ENCODE results near the gene LAG3. TPM values are rescaled to one million over a fixed set of nuclear protein-coding genes. Genes with fewer than 3 reads are reported as not detected.
A peak's percentile ranks its signal among the peaks of the same experiment; 100 is the strongest.

Gene LAG3
- total RNA-seq, 4 donors from 2014 or later = 0.13 TPM; not detected in 3

DNA sequence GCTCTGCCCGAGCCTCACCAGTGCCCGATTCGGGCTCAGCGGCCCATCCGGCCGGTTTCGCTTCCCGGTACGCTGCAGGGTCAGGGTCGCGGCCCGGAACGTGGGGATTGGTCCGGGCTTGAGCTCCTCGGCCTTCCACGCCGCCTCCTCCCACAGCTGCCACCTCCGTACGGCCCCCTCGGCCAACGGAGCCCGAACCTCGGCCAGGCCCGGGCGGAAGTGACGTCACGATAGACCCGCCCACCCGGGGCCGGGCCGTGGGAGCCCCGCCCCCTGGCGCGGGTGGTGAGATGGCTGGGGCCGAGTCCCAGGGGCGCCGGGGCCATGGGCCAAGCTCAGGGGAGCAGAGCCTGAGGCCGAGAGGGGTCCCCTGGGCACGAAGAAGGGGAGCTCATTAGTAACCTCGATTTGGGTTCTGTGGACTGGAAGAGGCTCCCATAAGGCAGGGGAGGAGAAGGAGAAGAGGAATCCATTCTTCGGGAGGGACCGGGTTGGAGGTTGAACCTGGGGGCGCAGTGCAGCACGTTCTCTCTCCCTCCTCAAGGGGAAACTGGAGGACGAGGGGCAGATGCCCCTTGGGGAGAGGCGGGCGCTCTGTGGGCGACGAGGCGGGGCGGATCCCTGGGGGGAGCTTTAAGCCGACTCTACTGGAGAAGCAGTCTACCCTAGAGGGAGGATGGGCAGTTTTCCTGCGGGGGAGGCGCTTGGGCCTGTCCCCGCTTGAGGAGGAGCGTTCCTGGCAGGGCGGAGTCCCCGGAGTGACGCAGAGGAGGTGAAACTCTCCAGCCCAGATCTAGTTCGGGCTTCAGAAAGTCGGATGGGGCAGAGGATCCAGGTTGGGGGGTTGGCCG is 19.2 kb upstream of the LAG3 start, which contains the start of gene MLF2:
MLF2 (minus strand) TSS at position 221 of the 851 bp plus-strand sequence. CDS start 807 bp downstream, outside the sequence.
- Histone ChIP-seq H3K4me1 (peaks cover 4 to 16% of the 10 kb centered on the region in 2 donors), H3K27me3 (no peaks in the 10 kb centered on the region), H3K27ac (peak within 1 kb of the TSS; percentile 98 to 99 (median 99)), H3K36me3 (peaks cover 29 to 31% of the 10 kb centered on the region in 2 donors), H3K9me3 (no peaks in the 10 kb centered on the region), H3K4me3 (replicated peaks in 1 of 3) (peak within 1 kb of the TSS; percentile 63 to 96 (median 86))
- intact Hi-C loops (cut with DNase I) = no loop called here
- TF ChIP-seq, protein P1, sequence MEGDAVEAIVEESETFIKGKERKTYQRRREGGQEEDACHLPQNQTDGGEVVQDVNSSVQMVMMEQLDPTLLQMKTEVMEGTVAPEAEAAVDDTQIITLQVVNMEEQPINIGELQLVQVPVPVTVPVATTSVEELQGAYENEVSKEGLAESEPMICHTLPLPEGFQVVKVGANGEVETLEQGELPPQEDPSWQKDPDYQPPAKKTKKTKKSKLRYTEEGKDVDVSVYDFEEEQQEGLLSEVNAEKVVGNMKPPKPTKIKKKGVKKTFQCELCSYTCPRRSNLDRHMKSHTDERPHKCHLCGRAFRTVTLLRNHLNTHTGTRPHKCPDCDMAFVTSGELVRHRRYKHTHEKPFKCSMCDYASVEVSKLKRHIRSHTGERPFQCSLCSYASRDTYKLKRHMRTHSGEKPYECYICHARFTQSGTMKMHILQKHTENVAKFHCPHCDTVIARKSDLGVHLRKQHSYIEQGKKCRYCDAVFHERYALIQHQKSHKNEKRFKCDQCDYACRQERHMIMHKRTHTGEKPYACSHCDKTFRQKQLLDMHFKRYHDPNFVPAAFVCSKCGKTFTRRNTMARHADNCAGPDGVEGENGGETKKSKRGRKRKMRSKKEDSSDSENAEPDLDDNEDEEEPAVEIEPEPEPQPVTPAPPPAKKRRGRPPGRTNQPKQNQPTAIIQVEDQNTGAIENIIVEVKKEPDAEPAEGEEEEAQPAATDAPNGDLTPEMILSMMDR (IDR thresholded peaks at IDR 0.05) = no peak
- TF ChIP-seq POLR2A (IDR thresholded peaks at IDR 0.05) = peak; percentile 91 to 99
- DNase-seq = peak; percentile 98 to 99
- WGBS, 2 donors = 0 to 1% methylated on average over 29 to 31 of the region's 62 CpGs

DNA sequence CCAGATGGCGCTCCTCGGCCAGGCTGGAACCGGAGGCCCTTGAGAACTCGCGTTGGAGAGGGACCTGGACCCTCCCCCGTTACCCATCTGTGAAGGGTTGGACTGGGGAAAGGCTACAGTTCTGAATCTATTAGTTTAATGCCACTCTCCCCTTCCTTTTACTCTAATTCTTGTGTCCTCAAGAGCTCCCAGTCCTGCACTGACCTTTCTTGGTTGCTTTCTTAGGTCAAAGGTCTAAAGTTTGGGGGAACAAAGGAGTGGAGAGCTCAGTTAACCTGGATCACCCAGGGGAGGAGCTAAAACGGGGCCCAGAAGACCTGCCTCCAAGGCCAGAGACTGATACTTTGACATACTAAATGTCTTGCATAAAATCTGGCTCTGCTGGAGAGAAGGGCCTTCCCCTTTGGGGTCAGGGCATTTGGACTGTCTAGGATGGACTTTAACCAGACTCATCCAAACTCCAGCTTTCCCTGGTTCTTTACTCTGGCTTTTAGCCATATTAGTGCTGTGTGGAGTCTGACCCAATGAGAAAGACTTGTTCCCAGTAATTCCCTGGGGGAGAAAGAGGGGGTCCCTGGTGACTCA is 18.5 kb upstream of the LAG3 start:
- peaks cover 4 to 16% of the 10 kb centered on the region in 2 donors for H3K4me1 ChIP-seq
- H3K27me3 ChIP-seq = no peaks in the 10 kb centered on the region
- peak overlapping the region; percentile 61 to 99 (median 98) for H3K27ac ChIP-seq
- 0% methylated on average over 6 to 7 of the region's 7 CpGs for WGBS, 2 donors
- no peak for DNase-seq
- H3K4me3 ChIP-seq (replicated peaks in 1 of 3) = no peak overlapping the region
- TF ChIP-seq, protein P1 (IDR thresholded peaks at IDR 0.05) = peak; percentile 83 to 99 (median 96)
- TF ChIP-seq POLR2A (IDR thresholded peaks at IDR 0.05) = no peak
- intact Hi-C loops (cut with DNase I) = loop anchor here (2.0 kb wide), 1 partner anchor 25 kb away; no protein-coding TSS in a partner anchor
- peaks cover 22 to 24% of the 10 kb centered on the region in 2 donors for H3K36me3 ChIP-seq
- H3K9me3 ChIP-seq = no peaks in the 10 kb centered on the region

DNA sequence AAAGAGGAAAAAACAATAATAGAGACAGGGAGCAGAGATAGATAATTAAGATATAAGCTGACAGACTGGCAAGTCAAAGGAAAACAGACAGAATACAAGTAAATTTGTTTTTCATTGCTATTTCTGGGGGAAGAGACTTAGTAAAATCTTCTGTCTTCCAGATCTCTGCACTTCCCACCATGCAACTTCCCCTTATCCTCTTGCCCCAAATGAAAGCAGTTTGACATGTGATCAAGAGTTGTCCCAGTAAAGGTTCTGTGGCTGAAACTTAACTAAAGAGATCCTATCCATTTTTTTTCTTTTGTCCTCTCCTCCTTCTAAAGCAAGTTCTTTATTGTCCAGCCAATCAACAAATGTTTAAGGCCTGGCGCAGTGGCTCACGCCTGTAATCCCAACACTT is 17.9 kb upstream of the LAG3 start:
- no peaks in the 10 kb centered on the region for H3K9me3 ChIP-seq
- no peak overlapping the region for H3K4me3 ChIP-seq (replicated peaks in 1 of 3)
- H3K36me3 ChIP-seq = peaks cover 16 to 18% of the 10 kb centered on the region in 2 donors
- H3K4me1 ChIP-seq = peaks cover 4 to 16% of the 10 kb centered on the region in 2 donors
- H3K27ac ChIP-seq = peak overlapping the region; percentile 61 to 99 (median 98)
- no peak for DNase-seq
- intact Hi-C loops (cut with DNase I) = loop anchor here (2.0 kb wide), 1 partner anchor 24 kb away; no protein-coding TSS in a partner anchor
- WGBS, 2 donors = 87 to 92% methylated on average over 2 of the region's 2 CpGs
- TF ChIP-seq, protein P1 (IDR thresholded peaks at IDR 0.05) = no peak
- no peak for TF ChIP-seq POLR2A (IDR thresholded peaks at IDR 0.05)
- H3K27me3 ChIP-seq = no peaks in the 10 kb centered on the region

DNA sequence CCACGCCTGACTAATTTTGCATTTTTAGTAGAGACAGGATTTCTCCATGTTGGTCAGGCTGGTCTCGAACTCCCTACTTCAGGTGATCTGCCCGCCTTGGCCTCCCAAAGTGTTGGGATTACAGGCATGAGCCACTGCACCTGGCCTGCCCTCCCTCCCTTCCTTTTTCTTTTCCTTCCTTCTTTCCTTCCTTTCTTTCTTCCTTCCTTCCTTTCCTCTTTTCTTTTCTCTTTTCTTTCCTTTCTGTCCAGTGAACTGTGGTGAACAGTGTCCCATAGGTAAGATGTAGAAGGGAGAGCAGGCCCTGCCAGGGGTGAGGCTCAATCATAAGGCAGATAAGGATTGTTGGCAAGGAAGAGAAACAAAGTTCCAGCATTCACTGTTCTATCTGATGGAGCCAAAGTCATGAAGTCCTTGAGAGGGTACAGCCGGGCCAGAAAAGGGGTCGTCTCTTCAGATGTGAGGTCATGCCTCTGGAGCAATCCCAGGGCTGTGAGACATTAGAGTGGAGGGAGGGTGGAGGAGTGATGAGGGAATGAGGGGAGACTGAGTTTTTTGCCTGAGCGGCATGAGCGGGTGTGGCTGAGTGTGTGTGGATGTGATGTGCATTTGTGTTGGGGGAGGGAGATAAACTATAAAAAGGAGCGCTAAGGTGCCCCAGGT is 15.2 kb upstream of the LAG3 start:
- WGBS, 2 donors = 76 to 80% methylated on average over 8 of the region's 8 CpGs
- intact Hi-C loops (cut with DNase I) = no loop called here
- TF ChIP-seq, protein P1 (IDR thresholded peaks at IDR 0.05) = no peak
- no peaks in the 10 kb centered on the region for H3K36me3 ChIP-seq
- peaks cover 2 to 10% of the 10 kb centered on the region in 2 donors for H3K4me1 ChIP-seq
- DNase-seq = no peak
- H3K9me3 ChIP-seq = no peaks in the 10 kb centered on the region
- no peak overlapping the region for H3K27ac ChIP-seq
- H3K27me3 ChIP-seq = no peaks in the 10 kb centered on the region
- H3K4me3 ChIP-seq (replicated peaks in 1 of 3) = no peak overlapping the region

All from thyroid gland (tissue), 4 donors.